ENCODE data around the gene THAP7. TPM values are rescaled to one million over a fixed set of nuclear protein-coding genes. Genes with fewer than 3 reads are reported as not detected.

THAP7 gene
- polyA plus RNA-seq, 1 donor (not counting 4 experiments of a cell fraction or from before 2014, with no cell fraction given): 10.4 TPM

DNA sequence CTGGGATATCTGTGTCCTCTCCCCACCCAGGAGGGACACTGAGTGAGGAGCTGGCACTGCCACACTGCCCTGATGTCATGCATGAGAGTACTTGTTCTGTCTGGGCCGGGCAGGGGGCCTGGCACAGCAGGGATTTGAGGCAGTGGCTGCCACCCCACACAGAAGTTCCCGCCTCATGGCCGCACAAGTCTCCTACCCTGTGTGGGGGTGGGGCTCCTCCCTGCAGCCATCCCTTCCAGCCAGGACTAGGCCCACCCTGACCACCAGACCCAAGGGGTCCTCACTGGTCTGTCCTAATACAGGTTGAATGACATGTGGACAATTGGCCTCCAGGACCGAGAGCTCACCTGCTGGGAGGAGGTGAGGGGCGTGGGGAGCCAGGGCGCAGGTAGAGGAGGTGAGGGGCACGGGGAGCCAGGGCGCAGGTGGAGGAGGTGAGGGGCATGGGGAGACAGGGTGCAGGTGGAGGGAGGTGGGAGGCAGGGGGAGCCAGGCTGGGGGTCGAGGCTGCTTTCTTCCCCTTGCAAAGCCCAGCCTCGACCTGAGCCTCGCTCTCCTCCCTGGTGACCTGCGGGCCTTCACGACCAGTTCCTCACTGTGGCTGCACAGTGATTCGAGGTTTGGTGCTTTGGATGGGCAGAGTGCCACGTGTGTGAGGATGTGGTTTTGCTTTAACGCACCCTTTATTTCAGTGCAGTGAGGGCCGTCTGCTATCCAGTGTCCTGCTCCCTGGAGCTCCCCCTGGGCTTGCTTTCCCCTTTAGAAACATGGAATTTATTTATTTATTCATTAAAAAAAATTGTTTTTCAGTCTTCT lies 12.4 kb downstream of the THAP7 start:
- FAIRE-seq: no peak
- Histone ChIP-seq H3K9ac (ENCODE audit: control insufficient read depth, extremely low read depth, insufficient read depth, low read length) (no peak overlapping the region), H4K20me1 (ENCODE audit: control insufficient read depth, extremely low read depth, insufficient read depth, low read length) (peaks cover 4% of the 10 kb centered on the region), H3K27ac (ENCODE audit: control insufficient read depth, insufficient read depth, low read length) (no peak overlapping the region), H2AFZ (ENCODE audit: control insufficient read depth, low read length) (no peak overlapping the region), H3K4me2 (ENCODE audit: control insufficient read depth, extremely low read depth, insufficient read depth, low read depth, low read length) (no peak overlapping the region), H3K79me2 (ENCODE audit: control insufficient read depth, insufficient read depth, low read length) (peaks cover 3% of the 10 kb centered on the region), H3K4me3 (ENCODE audit: control insufficient read depth in 2 of 3, extremely low read depth in 1 of 3, insufficient read depth in 2 of 3, low read depth in 1 of 3, low read length in 3 of 3) (no peak overlapping the region), H3K27me3 (ENCODE audit: control insufficient read depth, extremely low read depth, insufficient read depth, low read length) (no peaks in the 10 kb centered on the region), H3K4me1 (ENCODE audit: control insufficient read depth, extremely low read depth, insufficient read depth, low read length) (no peaks in the 10 kb centered on the region), H3K9me3 (ENCODE audit: control insufficient read depth, low read depth, low read length) (no peaks in the 10 kb centered on the region), H3K9me1 (ENCODE audit: control insufficient read depth, extremely low read depth, insufficient read depth, low read length) (no peaks in the 10 kb centered on the region), H3K36me3 (ENCODE audit: control insufficient read depth in 2 of 2, extremely low read depth in 1 of 2, insufficient read depth in 2 of 2, low read length in 2 of 2) (peaks cover 30 to 52% of the 10 kb centered on the region in 2 experiments)
- dilution Hi-C loops (cut with MboI; ENCODE audit: extremely low pct_ligation_motif_present, low sequenced_read_pairs): no loop called here
- DNase-seq (ENCODE audit: low read depth, low spot score): no peak
- TF ChIP-seq EZH2 (IDR thresholded peaks at IDR 0.05; ENCODE audit: low read length): no peak
- TF ChIP-seq, protein P1, sequence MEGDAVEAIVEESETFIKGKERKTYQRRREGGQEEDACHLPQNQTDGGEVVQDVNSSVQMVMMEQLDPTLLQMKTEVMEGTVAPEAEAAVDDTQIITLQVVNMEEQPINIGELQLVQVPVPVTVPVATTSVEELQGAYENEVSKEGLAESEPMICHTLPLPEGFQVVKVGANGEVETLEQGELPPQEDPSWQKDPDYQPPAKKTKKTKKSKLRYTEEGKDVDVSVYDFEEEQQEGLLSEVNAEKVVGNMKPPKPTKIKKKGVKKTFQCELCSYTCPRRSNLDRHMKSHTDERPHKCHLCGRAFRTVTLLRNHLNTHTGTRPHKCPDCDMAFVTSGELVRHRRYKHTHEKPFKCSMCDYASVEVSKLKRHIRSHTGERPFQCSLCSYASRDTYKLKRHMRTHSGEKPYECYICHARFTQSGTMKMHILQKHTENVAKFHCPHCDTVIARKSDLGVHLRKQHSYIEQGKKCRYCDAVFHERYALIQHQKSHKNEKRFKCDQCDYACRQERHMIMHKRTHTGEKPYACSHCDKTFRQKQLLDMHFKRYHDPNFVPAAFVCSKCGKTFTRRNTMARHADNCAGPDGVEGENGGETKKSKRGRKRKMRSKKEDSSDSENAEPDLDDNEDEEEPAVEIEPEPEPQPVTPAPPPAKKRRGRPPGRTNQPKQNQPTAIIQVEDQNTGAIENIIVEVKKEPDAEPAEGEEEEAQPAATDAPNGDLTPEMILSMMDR (optimal IDR thresholded peaks at IDR 0.05 in 1 of 3, IDR thresholded peaks at IDR 0.05 in 1 of 3, conservative IDR thresholded peaks at IDR 0.05 in 1 of 3; ENCODE audit: extremely low read depth in 1 of 3, insufficient read depth in 2 of 3, low read length in 3 of 3): no peak

DNA sequence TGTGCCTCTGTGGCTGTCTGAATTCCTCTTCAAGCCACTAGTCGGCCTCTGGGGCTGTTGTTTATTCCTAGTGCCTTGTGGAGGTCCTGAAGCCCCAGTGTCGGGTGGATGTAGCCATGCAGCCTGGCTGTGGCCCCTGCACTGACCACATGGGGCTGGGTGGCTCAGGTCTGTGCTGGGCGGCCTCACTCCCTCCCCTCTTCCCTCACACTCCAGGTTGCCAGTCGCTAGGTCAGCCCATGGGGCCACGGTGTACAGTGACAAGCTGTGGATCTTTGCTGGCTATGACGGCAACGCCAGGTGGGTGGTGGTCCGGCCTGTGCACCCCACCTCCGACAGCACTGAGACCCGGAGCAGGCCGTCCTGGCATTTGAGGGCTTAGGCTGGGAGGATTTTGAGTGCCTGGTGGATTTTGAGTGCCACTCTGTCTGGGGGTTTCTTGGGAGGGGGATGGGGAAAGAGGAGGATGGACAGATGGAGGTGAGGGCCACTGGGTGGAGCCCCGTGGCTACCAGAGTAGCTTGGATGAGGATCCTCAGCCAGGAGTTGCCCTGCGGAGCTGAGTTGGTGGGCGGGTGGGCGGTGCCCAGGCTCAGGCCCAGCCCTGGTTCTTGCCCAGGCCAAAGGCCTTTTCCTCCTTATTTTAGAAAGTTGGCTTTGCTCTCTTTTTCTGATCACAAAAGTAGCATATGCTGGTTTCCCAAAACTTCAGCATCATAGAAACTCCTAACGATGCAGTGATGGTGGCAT lies 13.2 kb downstream of the THAP7 start:
- no peaks in the 10 kb centered on the region for H3K9me1 ChIP-seq (ENCODE audit: control insufficient read depth, extremely low read depth, insufficient read depth, low read length)
- dilution Hi-C loops (cut with MboI; ENCODE audit: extremely low pct_ligation_motif_present, low sequenced_read_pairs): no loop called here
- H3K4me2 ChIP-seq (ENCODE audit: control insufficient read depth, extremely low read depth, insufficient read depth, low read depth, low read length): no peak overlapping the region
- H3K27me3 ChIP-seq (ENCODE audit: control insufficient read depth, extremely low read depth, insufficient read depth, low read length): no peaks in the 10 kb centered on the region
- peaks cover 8% of the 10 kb centered on the region for H3K79me2 ChIP-seq (ENCODE audit: control insufficient read depth, insufficient read depth, low read length)
- H3K4me3 ChIP-seq (ENCODE audit: control insufficient read depth in 2 of 3, extremely low read depth in 1 of 3, insufficient read depth in 2 of 3, low read depth in 1 of 3, low read length in 3 of 3): no peak overlapping the region
- no peak overlapping the region for H3K27ac ChIP-seq (ENCODE audit: control insufficient read depth, insufficient read depth, low read length)
- H3K9ac ChIP-seq (ENCODE audit: control insufficient read depth, extremely low read depth, insufficient read depth, low read length): no peak overlapping the region
- no peaks in the 10 kb centered on the region for H3K4me1 ChIP-seq (ENCODE audit: control insufficient read depth, extremely low read depth, insufficient read depth, low read length)
- no peaks in the 10 kb centered on the region for H3K9me3 ChIP-seq (ENCODE audit: control insufficient read depth, low read depth, low read length)
- DNase-seq (ENCODE audit: low read depth, low spot score): no peak
- H4K20me1 ChIP-seq (ENCODE audit: control insufficient read depth, extremely low read depth, insufficient read depth, low read length): peaks cover 4% of the 10 kb centered on the region
- TF ChIP-seq EZH2 (IDR thresholded peaks at IDR 0.05; ENCODE audit: low read length): no peak
- TF ChIP-seq, protein P1 (optimal IDR thresholded peaks at IDR 0.05 in 1 of 3, IDR thresholded peaks at IDR 0.05 in 1 of 3, conservative IDR thresholded peaks at IDR 0.05 in 1 of 3; ENCODE audit: extremely low read depth in 1 of 3, insufficient read depth in 2 of 3, low read length in 3 of 3): no peak
- H3K36me3 ChIP-seq (ENCODE audit: control insufficient read depth in 2 of 2, extremely low read depth in 1 of 2, insufficient read depth in 2 of 2, low read length in 2 of 2): peaks cover 36 to 46% of the 10 kb centered on the region in 2 experiments
- H2AFZ ChIP-seq (ENCODE audit: control insufficient read depth, low read length): no peak overlapping the region
- no peak for FAIRE-seq
